ENCODE results near the gene CCR6.
"Not testable (repeated sequence)": the region's sequence is repeated elsewhere in the genome, so short reads cannot be mapped to it uniquely, and the experiment has no call there.

CCR6 gene

GRCh38 chr6:167165858-167166471, 43.1 kb downstream of the CCR6 start:
- in situ Hi-C loops (cut with HindIII; ENCODE audit: low sequenced_read_pairs): no loop called here

- in situ Hi-C loops (cut with HindIII; ENCODE audit: low sequenced_read_pairs): not testable (repeated sequence)
These were observed 44.8 kb downstream of the CCR6 start for GRCh38 chr6:167167699-167168098.

GRCh38 chr6:167168296-167168695, 45.4 kb downstream of the CCR6 start:
- in situ Hi-C loops (cut with HindIII; ENCODE audit: low sequenced_read_pairs): not testable (repeated sequence)

- in situ Hi-C loops (cut with HindIII; ENCODE audit: low sequenced_read_pairs): not testable (repeated sequence)
These were observed 47.0 kb downstream of the CCR6 start for GRCh38 chr6:167169867-167170266.

GRCh38 chr6:167171300-167171699, 48.4 kb downstream of the CCR6 start:
- in situ Hi-C loops (cut with HindIII; ENCODE audit: low sequenced_read_pairs): not testable (repeated sequence)

GRCh38 chr6:167172011-167172410, 49.1 kb downstream of the CCR6 start:
- in situ Hi-C loops (cut with HindIII; ENCODE audit: low sequenced_read_pairs): not testable (repeated sequence)

GRCh38 chr6:167177271-167177670, 54.4 kb downstream of the CCR6 start:
- in situ Hi-C loops (cut with HindIII; ENCODE audit: low sequenced_read_pairs): not testable (repeated sequence)

GRCh38 chr6:167178896-167179655, 56.2 kb downstream of the CCR6 start:
- in situ Hi-C loops (cut with HindIII; ENCODE audit: low sequenced_read_pairs): not testable (repeated sequence)

GRCh38 chr6:167180086-167180485, 57.2 kb downstream of the CCR6 start:
- in situ Hi-C loops (cut with HindIII; ENCODE audit: low sequenced_read_pairs): not testable (repeated sequence)

GRCh38 chr6:167181351-167181750, 58.5 kb downstream of the CCR6 start:
- in situ Hi-C loops (cut with HindIII; ENCODE audit: low sequenced_read_pairs): not testable (repeated sequence)

GRCh38 chr6:167182913-167183314, 60.0 kb downstream of the CCR6 start:
- in situ Hi-C loops (cut with HindIII; ENCODE audit: low sequenced_read_pairs): not testable (repeated sequence)

- in situ Hi-C loops (cut with HindIII; ENCODE audit: low sequenced_read_pairs): not testable (repeated sequence)
These were observed 62.2 kb downstream of the CCR6 start for GRCh38 chr6:167185101-167185500.

GRCh38 chr6:167187275-167187674, 64.4 kb downstream of the CCR6 start:
- in situ Hi-C loops (cut with HindIII; ENCODE audit: low sequenced_read_pairs): not testable (repeated sequence)

Data from endothelial cell of hepatic sinusoid (primary cell).